ENCODE data around the gene GUCY2F.

DNA sequence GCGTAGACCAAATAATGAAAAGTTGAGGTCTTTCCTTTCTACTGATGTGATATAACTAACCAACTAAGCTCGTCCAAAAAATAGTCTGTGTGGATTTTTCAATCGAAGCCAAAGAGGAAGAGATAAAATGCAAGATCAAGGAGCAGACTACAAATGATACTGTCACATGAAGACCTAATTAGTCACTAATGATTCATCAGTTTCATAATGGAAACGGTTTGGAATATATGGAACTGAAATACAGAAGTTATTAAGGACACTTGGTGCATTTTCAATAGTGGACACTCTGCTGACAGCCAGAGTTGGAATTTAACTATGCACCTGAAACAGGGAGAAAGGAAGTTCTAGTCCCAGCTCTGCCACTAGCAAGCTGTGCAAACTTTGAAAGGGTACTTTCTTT lies 119.8 kb downstream of the GUCY2F start:
- no peak for TF ChIP-seq EZH2 (IDR thresholded peaks at IDR 0.05; ENCODE audit: borderline replicate concordance, low read length)
- TF ChIP-seq, protein P1, sequence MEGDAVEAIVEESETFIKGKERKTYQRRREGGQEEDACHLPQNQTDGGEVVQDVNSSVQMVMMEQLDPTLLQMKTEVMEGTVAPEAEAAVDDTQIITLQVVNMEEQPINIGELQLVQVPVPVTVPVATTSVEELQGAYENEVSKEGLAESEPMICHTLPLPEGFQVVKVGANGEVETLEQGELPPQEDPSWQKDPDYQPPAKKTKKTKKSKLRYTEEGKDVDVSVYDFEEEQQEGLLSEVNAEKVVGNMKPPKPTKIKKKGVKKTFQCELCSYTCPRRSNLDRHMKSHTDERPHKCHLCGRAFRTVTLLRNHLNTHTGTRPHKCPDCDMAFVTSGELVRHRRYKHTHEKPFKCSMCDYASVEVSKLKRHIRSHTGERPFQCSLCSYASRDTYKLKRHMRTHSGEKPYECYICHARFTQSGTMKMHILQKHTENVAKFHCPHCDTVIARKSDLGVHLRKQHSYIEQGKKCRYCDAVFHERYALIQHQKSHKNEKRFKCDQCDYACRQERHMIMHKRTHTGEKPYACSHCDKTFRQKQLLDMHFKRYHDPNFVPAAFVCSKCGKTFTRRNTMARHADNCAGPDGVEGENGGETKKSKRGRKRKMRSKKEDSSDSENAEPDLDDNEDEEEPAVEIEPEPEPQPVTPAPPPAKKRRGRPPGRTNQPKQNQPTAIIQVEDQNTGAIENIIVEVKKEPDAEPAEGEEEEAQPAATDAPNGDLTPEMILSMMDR (IDR thresholded peaks at IDR 0.05; ENCODE audit: low read length), result no peak

Data from OCI-LY1 (cell line).